ENCODE results near the gene HCN4. TPM values are rescaled to one million over a fixed set of nuclear protein-coding genes. Genes with fewer than 3 reads are reported as not detected.

The HCN4 gene
- total and polyA plus RNA-seq, 2 of the 8 experiments (the other 6 are each of a cell fraction or from before 2014, with no cell fraction given): 3.7 to 8.5 TPM

- H2BK5ac ChIP-seq (ENCODE audit: low read depth, low read length): no peak overlapping the region
- FAIRE-seq: no peak
- no peak overlapping the region for H2AK5ac ChIP-seq (ENCODE audit: low read depth, low read length)
- H3K79me2 ChIP-seq (ENCODE audit: control insufficient read depth in 1 of 2, insufficient read depth in 2 of 2, low read length in 2 of 2): peaks cover 0 to 55% of the 10 kb centered on the region in 2 experiments; a peak in 2 of 4 replicates
- no peak overlapping the region for H2BK120ac ChIP-seq (replicated peaks; ENCODE audit: low read depth, low read length)
- H3K36me3 ChIP-seq (ENCODE audit: control insufficient read depth in 2 of 4, insufficient read depth in 4 of 4, low read length in 3 of 4): no peaks in the 10 kb centered on the region
- no peak overlapping the region for H2BK12ac ChIP-seq (ENCODE audit: low read depth, low read length)
- no peak overlapping the region for H4K5ac ChIP-seq (ENCODE audit: insufficient read length, low read depth, low read length)
- ChIA-PET POLR2A (ENCODE audit: partially characterized antibody) (interaction anchor here (1.0 to 4.1 kb wide), 5 partner anchors 8 to 48 kb away, joined by 3 to 17 read pairs (median 6); no protein-coding TSS in a partner anchor), CTCF (ENCODE audit: partially characterized antibody) (interaction anchor here (0.8 to 1.9 kb wide), 7 partner anchors 19 to 347 kb away, joined by 3 to 10 read pairs (median 4); no protein-coding TSS in a partner anchor)
- H3K4me1 ChIP-seq (replicated peaks in 1 of 4; ENCODE audit: control insufficient read depth in 3 of 4, insufficient read depth in 4 of 4, low read length in 3 of 4): peaks cover 20 to 58% (median 33%) of the 10 kb centered on the region in 4 experiments
- no peak overlapping the region for H2AFZ ChIP-seq (ENCODE audit: low read length)
- peaks cover 17% of the 10 kb centered on the region for H3K23me2 ChIP-seq (ENCODE audit: low read depth, low read length)
- H3K4me3 ChIP-seq (ENCODE audit: extremely low read depth in 1 of 4, insufficient read depth in 2 of 4, low read depth in 3 of 4, low read length in 4 of 4): peak overlapping the region; percentile 68 to 84 (median 76)
- TF ChIP-seq RAD21 (IDR thresholded peaks at IDR 0.05 in 1 of 2, conservative IDR thresholded peaks at IDR 0.05 in 1 of 2; ENCODE audit: low read depth in 2 of 2, low read length in 2 of 2) (peak in 1 of 2 experiments; percentile 14; a peak in 1 of 4 replicates), KDM1A (IDR thresholded peaks at IDR 0.05; ENCODE audit: borderline replicate concordance, low read length) (no peak), SUZ12 (IDR thresholded peaks at IDR 0.05; ENCODE audit: low read length) (0 out of 2 replicates have a peak, but pooled peaks have one; percentile 11)
- peak overlapping the region in 3 of 4 experiments; percentile 2 to 7 (median 6); a peak in 2 of 7 replicates for H3K9ac ChIP-seq (replicated peaks in 1 of 4; ENCODE audit: extremely low read depth in 1 of 4, low read depth in 3 of 4, low read length in 3 of 4)
- H3K27me3 ChIP-seq (replicated peaks in 1 of 4; ENCODE audit: control insufficient read depth in 3 of 4, extremely low read depth in 1 of 4, insufficient read depth in 3 of 4, low read length in 3 of 4): peaks cover 0 to 26% (median 20%) of the 10 kb centered on the region in 4 experiments; a peak in 6 of 7 replicates
- 0 out of 2 replicates have a peak overlapping the region, but pooled peaks have one; percentile 56 for H3K18ac ChIP-seq (ENCODE audit: extremely low read depth, low read length)
- H3K4ac ChIP-seq (replicated peaks; ENCODE audit: insufficient read length, low read depth, low read length): no peak overlapping the region
- H3K14ac ChIP-seq (ENCODE audit: insufficient read length): no peak overlapping the region
- peak overlapping the region; percentile 45; the same call in 1 of the 2 replicates for H4K8ac ChIP-seq (ENCODE audit: extremely low read depth, insufficient read depth, low read length)
- H3K23ac ChIP-seq (ENCODE audit: insufficient read length): no peak overlapping the region
- peak overlapping the region; percentile 64 to 97 for H3K4me2 ChIP-seq (ENCODE audit: insufficient read depth in 1 of 2, low read depth in 2 of 2, low read length in 2 of 2)
- H3K56ac ChIP-seq (replicated peaks; ENCODE audit: insufficient read length, low read depth, low read length): no peak overlapping the region
- peak in 1 of 2 experiments; percentile 57 for DNase-seq (ENCODE audit: low read depth in 1 of 2, low spot score in 2 of 2)
- H2BK20ac ChIP-seq (ENCODE audit: low read length): no peak overlapping the region
- H3K27ac ChIP-seq (ENCODE audit: low read depth, low read length): no peak overlapping the region
- 17% methylated on average over 28 of the region's 28 CpGs; no CpG with 5 or more reads in 1 of the 2 experiments for WGBS, 2 experiments (ENCODE audit: extremely low coverage in 1 of 2, insufficient coverage in 1 of 2, insufficient read length in 1 of 2, insufficient replicate concordance in 2 of 2, low coverage in 1 of 2, low lambda C conversion rate in 2 of 2, missing lambda C conversion rate in 1 of 2)
- peaks cover 29 to 31% of the 10 kb centered on the region in 2 experiments for H4K20me1 ChIP-seq (replicated peaks in 1 of 2; ENCODE audit: control insufficient read depth in 1 of 2, insufficient read depth in 2 of 2, low read length in 2 of 2)
- no peaks in the 10 kb centered on the region for H3K9me3 ChIP-seq (ENCODE audit: insufficient read depth in 2 of 2, low read depth in 1 of 2, low read length in 1 of 2)
- no peak overlapping the region for H2BK15ac ChIP-seq (ENCODE audit: low read length)
- no peak overlapping the region for H4K91ac ChIP-seq (replicated peaks; ENCODE audit: insufficient read length, low read length)
- H3K79me1 ChIP-seq (ENCODE audit: low read depth, low read length): peaks cover 13% of the 10 kb centered on the region
Observed at GRCh38 chr15:73366766-73367623, 1.8 kb downstream of the HCN4 start.
